MM.1S (cell line): ENCODE measurements around the gene CACNA1D.

ENCODE experiments used
- EZH2phosphoT487 ChIP-seq: fragments of 300-600 bp; sonication (generic); IDR thresholded peaks from 2 replicates; pipeline ENCODE4 v1.6.1; 2018; ENCODE audit warnings: antibody characterized with exemption, low read length
- TF ChIP-seq, protein P1 (sequence below): fragments of 300-600 bp; sonication (generic); IDR thresholded peaks from 2 replicates; pipeline ENCODE4 v1.5.1; 2016; ENCODE audit warnings: antibody characterized with exemption, low read length, mixed read lengths

DNA sequence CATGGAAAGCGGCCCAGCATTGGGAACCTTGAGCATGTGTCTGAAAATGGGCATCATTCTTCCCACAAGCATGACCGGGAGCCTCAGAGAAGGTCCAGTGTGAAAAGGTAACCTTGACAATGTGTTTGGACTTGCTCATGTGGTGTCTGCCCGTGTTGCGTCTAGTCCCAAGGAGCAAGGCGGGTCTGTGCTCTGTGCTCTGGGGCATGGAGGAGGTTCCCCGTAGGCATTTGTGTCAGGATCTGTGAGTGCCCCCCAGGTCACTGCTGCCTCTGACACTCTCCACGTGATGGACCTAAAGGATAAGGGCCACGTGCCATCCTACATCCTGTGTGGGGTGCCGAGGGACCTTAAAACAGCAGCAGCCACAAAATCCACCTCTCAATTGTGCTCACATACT, 306.9 kb downstream of the CACNA1D start:
- TF ChIP-seq, protein P1, sequence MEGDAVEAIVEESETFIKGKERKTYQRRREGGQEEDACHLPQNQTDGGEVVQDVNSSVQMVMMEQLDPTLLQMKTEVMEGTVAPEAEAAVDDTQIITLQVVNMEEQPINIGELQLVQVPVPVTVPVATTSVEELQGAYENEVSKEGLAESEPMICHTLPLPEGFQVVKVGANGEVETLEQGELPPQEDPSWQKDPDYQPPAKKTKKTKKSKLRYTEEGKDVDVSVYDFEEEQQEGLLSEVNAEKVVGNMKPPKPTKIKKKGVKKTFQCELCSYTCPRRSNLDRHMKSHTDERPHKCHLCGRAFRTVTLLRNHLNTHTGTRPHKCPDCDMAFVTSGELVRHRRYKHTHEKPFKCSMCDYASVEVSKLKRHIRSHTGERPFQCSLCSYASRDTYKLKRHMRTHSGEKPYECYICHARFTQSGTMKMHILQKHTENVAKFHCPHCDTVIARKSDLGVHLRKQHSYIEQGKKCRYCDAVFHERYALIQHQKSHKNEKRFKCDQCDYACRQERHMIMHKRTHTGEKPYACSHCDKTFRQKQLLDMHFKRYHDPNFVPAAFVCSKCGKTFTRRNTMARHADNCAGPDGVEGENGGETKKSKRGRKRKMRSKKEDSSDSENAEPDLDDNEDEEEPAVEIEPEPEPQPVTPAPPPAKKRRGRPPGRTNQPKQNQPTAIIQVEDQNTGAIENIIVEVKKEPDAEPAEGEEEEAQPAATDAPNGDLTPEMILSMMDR = no peak
- no peak for TF ChIP-seq EZH2phosphoT487
